ENCODE measurements around the gene NOL6.

DNA sequence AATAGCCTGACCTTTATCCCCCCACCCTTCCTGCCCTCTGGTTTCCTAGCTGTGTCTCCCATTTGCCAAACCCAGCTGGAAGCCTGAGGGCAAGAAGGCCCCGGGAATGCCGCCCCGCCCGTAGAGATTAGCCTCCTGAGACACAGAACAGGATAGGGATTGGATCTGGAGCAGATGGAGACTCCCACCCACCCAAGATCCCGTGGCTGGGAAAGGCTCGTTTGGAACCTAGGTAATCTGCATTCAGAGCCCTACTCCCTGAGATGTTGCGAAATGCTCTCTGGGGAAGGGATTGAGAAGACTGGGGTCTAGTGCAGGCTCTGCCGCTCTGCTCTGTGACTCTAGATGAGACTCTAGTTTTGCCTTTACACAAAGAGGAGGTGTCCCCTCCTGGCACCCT is 37.3 kb downstream of the NOL6 start:
- TF ChIP-seq, protein P1, sequence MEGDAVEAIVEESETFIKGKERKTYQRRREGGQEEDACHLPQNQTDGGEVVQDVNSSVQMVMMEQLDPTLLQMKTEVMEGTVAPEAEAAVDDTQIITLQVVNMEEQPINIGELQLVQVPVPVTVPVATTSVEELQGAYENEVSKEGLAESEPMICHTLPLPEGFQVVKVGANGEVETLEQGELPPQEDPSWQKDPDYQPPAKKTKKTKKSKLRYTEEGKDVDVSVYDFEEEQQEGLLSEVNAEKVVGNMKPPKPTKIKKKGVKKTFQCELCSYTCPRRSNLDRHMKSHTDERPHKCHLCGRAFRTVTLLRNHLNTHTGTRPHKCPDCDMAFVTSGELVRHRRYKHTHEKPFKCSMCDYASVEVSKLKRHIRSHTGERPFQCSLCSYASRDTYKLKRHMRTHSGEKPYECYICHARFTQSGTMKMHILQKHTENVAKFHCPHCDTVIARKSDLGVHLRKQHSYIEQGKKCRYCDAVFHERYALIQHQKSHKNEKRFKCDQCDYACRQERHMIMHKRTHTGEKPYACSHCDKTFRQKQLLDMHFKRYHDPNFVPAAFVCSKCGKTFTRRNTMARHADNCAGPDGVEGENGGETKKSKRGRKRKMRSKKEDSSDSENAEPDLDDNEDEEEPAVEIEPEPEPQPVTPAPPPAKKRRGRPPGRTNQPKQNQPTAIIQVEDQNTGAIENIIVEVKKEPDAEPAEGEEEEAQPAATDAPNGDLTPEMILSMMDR (IDR thresholded peaks at IDR 0.05; ENCODE audit: low read depth, low read length, poor library complexity, severe bottlenecking) = no peak
- no peak for TF ChIP-seq EZH2phosphoT487 (IDR thresholded peaks at IDR 0.05; ENCODE audit: borderline replicate concordance, low read length)

All from DOHH2 (cell line).